HFFc6 (cell line): ENCODE measurements around the gene IREB2. TPM values are rescaled to one million over a fixed set of nuclear protein-coding genes. Genes with fewer than 3 reads are reported as not detected.

Source experiments
- DNase-seq: peaks from one replicate; pipeline ENCODE4 v3.0.0-alpha.2; 2018
- H3K27ac Mint-ChIP-seq: 2 replicates; pipeline ENCODE4 v1.8.0; 2020; ENCODE audit warnings: mild to moderate bottlenecking, mixed read lengths
- H3K27me3 Mint-ChIP-seq: 2 replicates; pipeline ENCODE4 v1.8.0; 2021; ENCODE audit warnings: mild to moderate bottlenecking, moderate library complexity, mixed read lengths; ENCODE audit not compliant: insufficient read depth
- H3K36me3 Mint-ChIP-seq: 2 replicates; pipeline ENCODE4 v1.8.0; 2021; ENCODE audit warnings: low read depth, mixed read lengths
- H3K4me1 Mint-ChIP-seq: 2 replicates; pipeline ENCODE4 v1.8.0; 2020; ENCODE audit warnings: low read depth, mixed read lengths
- H3K4me3 Mint-ChIP-seq: 2 replicates; pipeline ENCODE4 v1.8.0; 2020; ENCODE audit warnings: mild to moderate bottlenecking, moderate library complexity, mixed read lengths
- H3K9me3 Mint-ChIP-seq: 2 replicates; pipeline ENCODE4 v1.8.0; 2020; ENCODE audit warnings: mild to moderate bottlenecking, mixed read lengths
- total RNA-seq, 6 experiments: library from RNA; stranded (reverse); fragmentation: NEBNext Ultra II Directional; extraction: Animal tissue kit (Norgen Biotek cat#: 25700); gene quantifications; 2 replicates in 1 of 6; 3 replicates in 5 of 6; pipeline ENCODE4 v1.2.3, GENCODE V29; 2021
- TF ChIP-seq, protein P1 (sequence below): fragments of 200-600 bp; sonication (generic); IDR thresholded peaks from 2 replicates; pipeline ENCODE4 v1.5.0; 2021; ENCODE audit warnings: antibody characterized with exemption, mild to moderate bottlenecking

Gene IREB2
- total RNA-seq, 6 experiments from 2014 or later, result 35.8 to 42.5 (median 38.5) TPM

DNA sequence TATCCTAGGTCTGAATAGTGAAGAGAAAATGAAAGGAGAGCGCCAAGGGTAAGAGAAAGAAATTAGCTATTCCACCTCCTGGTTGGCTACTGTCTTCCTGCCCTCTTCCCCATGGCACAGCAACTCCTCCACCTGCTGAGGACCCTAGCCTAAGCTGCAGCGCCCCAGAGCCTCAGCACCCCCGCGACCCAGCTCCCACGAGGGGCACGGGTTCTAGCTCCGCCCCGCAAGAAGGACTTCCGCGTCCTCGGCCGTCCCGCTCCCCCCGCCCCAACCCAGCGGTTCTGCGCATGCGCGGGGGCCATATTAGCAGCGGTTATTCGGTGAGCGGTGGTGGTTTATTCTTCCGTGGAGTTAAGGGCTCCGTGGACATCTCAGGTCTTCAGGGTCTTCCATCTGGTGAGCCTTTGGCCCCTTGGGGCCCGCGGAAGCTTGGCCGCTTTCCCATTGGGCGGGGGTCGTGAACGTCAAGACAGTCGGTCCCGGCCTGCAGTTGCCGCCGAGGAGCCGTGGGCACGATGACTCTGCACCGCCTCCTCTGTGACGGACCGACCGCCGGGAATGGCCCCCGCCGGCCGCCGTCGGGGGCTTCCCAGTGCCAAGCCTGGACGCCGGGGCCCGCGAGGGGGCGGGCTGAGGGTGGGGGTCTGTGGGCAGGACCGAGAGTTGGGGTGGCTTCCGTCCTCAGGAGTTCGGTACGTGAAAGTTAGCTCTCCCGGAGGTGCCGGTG lies 102.3 kb downstream of the IREB2 start, which contains the start of gene PSMA4:
Gene PSMA4, plus strand, starts transcription at position 304 of the 730 bp plus-strand sequence. CDS start 1,484 bp downstream, outside the sequence.
- H3K36me3 Mint-ChIP-seq, result peaks cover 9% of the 10 kb centered on the region
- peak within 1 kb of the TSS; percentile 96 for H3K27ac Mint-ChIP-seq
- peaks cover 21% of the 10 kb centered on the region for H3K4me1 Mint-ChIP-seq

GRCh38 chr15:78540871-78541743 lies 103.1 kb downstream of the IREB2 start:
- Mint-ChIP-seq H3K27me3 (peaks cover 3% of the 10 kb centered on the region; the same call in 1 of the 2 replicates), H3K36me3 (peaks cover 9% of the 10 kb centered on the region), H3K4me3 (peak overlapping the region; percentile 98), H3K9me3 (no peaks in the 10 kb centered on the region), H3K4me1 (peaks cover 21% of the 10 kb centered on the region), H3K27ac (peak overlapping the region; percentile 96)
- DNase-seq, result no peak
- TF ChIP-seq, protein P1, sequence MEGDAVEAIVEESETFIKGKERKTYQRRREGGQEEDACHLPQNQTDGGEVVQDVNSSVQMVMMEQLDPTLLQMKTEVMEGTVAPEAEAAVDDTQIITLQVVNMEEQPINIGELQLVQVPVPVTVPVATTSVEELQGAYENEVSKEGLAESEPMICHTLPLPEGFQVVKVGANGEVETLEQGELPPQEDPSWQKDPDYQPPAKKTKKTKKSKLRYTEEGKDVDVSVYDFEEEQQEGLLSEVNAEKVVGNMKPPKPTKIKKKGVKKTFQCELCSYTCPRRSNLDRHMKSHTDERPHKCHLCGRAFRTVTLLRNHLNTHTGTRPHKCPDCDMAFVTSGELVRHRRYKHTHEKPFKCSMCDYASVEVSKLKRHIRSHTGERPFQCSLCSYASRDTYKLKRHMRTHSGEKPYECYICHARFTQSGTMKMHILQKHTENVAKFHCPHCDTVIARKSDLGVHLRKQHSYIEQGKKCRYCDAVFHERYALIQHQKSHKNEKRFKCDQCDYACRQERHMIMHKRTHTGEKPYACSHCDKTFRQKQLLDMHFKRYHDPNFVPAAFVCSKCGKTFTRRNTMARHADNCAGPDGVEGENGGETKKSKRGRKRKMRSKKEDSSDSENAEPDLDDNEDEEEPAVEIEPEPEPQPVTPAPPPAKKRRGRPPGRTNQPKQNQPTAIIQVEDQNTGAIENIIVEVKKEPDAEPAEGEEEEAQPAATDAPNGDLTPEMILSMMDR, result peak; percentile 16

More for the DNA sequence above, 102.3 kb downstream of the IREB2 start, which contains the start of gene PSMA4:
- H3K9me3 Mint-ChIP-seq, result no peaks in the 10 kb centered on the region
- peaks cover 3% of the 10 kb centered on the region; the same call in 1 of the 2 replicates for H3K27me3 Mint-ChIP-seq
- TF ChIP-seq, protein P1, result peak; percentile 57
- H3K4me3 Mint-ChIP-seq, result peak within 1 kb of the TSS; percentile 98
- DNase-seq, result peak; percentile 66

- Mint-ChIP-seq H3K36me3 (peaks cover 9% of the 10 kb centered on the region), H3K4me3 (peak overlapping the region; percentile 98), H3K27me3 (peaks cover 3% of the 10 kb centered on the region; the same call in 1 of the 2 replicates), H3K4me1 (peaks cover 21% of the 10 kb centered on the region), H3K9me3 (no peaks in the 10 kb centered on the region), H3K27ac (peak overlapping the region; percentile 96)
- TF ChIP-seq, protein P1, result no peak
- no peak for DNase-seq
These were observed 103.7 kb downstream of the IREB2 start for GRCh38 chr15:78541744-78542034.

GRCh38 chr15:78542647-78543046 lies 104.6 kb downstream of the IREB2 start:
- peaks cover 21% of the 10 kb centered on the region for H3K4me1 Mint-ChIP-seq
- peaks cover 9% of the 10 kb centered on the region for H3K36me3 Mint-ChIP-seq
- H3K9me3 Mint-ChIP-seq, result no peaks in the 10 kb centered on the region
- H3K27me3 Mint-ChIP-seq, result peaks cover 3% of the 10 kb centered on the region; the same call in 1 of the 2 replicates
- no peak overlapping the region for H3K27ac Mint-ChIP-seq
- TF ChIP-seq, protein P1, result no peak
- no peak for DNase-seq
- H3K4me3 Mint-ChIP-seq, result peak overlapping the region; percentile 98

DNA sequence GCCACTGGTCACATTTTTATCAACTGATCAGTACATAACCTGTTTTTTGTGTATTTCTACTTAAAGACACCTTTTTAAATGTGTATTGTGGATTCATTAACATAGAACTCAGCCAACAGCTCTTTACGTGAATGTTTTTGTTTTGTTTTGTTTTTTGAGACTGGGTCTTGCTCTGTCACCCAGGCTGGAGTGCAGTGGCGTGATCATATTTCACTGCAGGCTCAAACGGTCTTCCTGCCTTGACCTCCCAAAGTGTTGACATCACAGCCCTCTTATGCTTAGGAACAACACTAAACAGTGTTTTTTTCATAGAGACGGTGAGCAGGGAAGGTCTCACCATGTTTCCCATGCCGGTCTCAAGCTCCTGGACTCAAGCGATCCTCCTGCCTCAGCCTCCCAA lies 112.2 kb downstream of the IREB2 start:
- H3K27me3 Mint-ChIP-seq, result no peaks in the 10 kb centered on the region
- TF ChIP-seq, protein P1, result no peak
- DNase-seq, result no peak
- no peaks in the 10 kb centered on the region for H3K9me3 Mint-ChIP-seq
- no peaks in the 10 kb centered on the region for H3K4me1 Mint-ChIP-seq
- H3K36me3 Mint-ChIP-seq, result peaks cover 10% of the 10 kb centered on the region
- no peak overlapping the region for H3K27ac Mint-ChIP-seq
- H3K4me3 Mint-ChIP-seq, result no peak overlapping the region
